ENCODE measurements around the gene TCF23. TPM values are rescaled to one million over a fixed set of nuclear protein-coding genes. Genes with fewer than 3 reads are reported as not detected.

The TCF23 gene
- total and polyA plus RNA-seq, 2 experiments from 2014 or later = not detected

- H3K36me3 ChIP-seq = peaks cover 7% of the 10 kb centered on the region
- TF ChIP-seq, protein P1, sequence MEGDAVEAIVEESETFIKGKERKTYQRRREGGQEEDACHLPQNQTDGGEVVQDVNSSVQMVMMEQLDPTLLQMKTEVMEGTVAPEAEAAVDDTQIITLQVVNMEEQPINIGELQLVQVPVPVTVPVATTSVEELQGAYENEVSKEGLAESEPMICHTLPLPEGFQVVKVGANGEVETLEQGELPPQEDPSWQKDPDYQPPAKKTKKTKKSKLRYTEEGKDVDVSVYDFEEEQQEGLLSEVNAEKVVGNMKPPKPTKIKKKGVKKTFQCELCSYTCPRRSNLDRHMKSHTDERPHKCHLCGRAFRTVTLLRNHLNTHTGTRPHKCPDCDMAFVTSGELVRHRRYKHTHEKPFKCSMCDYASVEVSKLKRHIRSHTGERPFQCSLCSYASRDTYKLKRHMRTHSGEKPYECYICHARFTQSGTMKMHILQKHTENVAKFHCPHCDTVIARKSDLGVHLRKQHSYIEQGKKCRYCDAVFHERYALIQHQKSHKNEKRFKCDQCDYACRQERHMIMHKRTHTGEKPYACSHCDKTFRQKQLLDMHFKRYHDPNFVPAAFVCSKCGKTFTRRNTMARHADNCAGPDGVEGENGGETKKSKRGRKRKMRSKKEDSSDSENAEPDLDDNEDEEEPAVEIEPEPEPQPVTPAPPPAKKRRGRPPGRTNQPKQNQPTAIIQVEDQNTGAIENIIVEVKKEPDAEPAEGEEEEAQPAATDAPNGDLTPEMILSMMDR (IDR thresholded peaks at IDR 0.05; ENCODE audit: low read depth, low read length) = no peak
- no peaks in the 10 kb centered on the region for H3K4me1 ChIP-seq (ENCODE audit: low read depth)
- DNase-seq (ENCODE audit: low read depth in 1 of 2, low spot score in 1 of 2) = no peak
- no peak overlapping the region for H3K27ac ChIP-seq
- H3K9me3 ChIP-seq (ENCODE audit: low read depth) = no peaks in the 10 kb centered on the region
- H3K4me3 ChIP-seq = no peak overlapping the region
- H3K27me3 ChIP-seq = no peaks in the 10 kb centered on the region
Observed at GRCh38 chr2:27199241-27199640, 50.4 kb downstream of the TCF23 start.

- no peak overlapping the region for H3K4me3 ChIP-seq
- TF ChIP-seq, protein P1 (IDR thresholded peaks at IDR 0.05; ENCODE audit: low read depth, low read length) = no peak
- no peaks in the 10 kb centered on the region for H3K27me3 ChIP-seq
- H3K36me3 ChIP-seq = peaks cover 12% of the 10 kb centered on the region
- no peak overlapping the region for H3K27ac ChIP-seq
- no peaks in the 10 kb centered on the region for H3K4me1 ChIP-seq (ENCODE audit: low read depth)
- DNase-seq (ENCODE audit: low read depth in 1 of 2, low spot score in 1 of 2) = no peak
- no peaks in the 10 kb centered on the region for H3K9me3 ChIP-seq (ENCODE audit: low read depth)
Observed at GRCh38 chr2:27201675-27202074, 52.9 kb downstream of the TCF23 start.

- TF ChIP-seq, protein P1 (IDR thresholded peaks at IDR 0.05; ENCODE audit: low read depth, low read length) = no peak
- no peaks in the 10 kb centered on the region for H3K27me3 ChIP-seq
- H3K36me3 ChIP-seq = peaks cover 12% of the 10 kb centered on the region
- H3K27ac ChIP-seq = no peak overlapping the region
- H3K9me3 ChIP-seq (ENCODE audit: low read depth) = no peaks in the 10 kb centered on the region
- H3K4me1 ChIP-seq (ENCODE audit: low read depth) = no peaks in the 10 kb centered on the region
- no peak overlapping the region for H3K4me3 ChIP-seq
- DNase-seq (ENCODE audit: low read depth in 1 of 2, low spot score in 1 of 2) = peak in 1 of 2 donors; percentile 55
Observed at GRCh38 chr2:27202854-27203253, 54.0 kb downstream of the TCF23 start.

DNA sequence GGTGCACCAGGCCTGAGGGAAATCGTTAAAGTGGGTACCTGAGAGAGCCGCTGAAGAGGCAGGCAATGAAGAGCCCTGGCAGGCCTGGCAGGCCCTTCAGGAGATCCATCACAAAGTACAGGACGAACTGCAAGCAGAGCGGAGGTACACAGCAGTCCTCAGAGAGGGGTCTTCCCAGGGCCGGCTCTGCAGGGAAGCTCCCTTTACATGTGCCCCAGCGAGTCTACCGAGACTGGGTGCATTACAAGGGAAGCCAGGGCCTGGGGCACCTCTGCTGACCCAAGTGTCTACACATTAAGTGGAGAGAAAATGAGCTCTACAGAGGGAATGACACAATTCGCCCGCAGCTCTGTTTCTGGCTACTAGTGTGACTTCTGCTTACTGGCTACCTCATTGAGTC lies 54.9 kb downstream of the TCF23 start:
- TF ChIP-seq, protein P1 (IDR thresholded peaks at IDR 0.05; ENCODE audit: low read depth, low read length) = no peak
- Histone ChIP-seq H3K36me3 (peaks cover 12% of the 10 kb centered on the region), H3K27me3 (no peaks in the 10 kb centered on the region), H3K27ac (no peak overlapping the region), H3K4me3 (no peak overlapping the region), H3K4me1 (ENCODE audit: low read depth) (no peaks in the 10 kb centered on the region), H3K9me3 (ENCODE audit: low read depth) (no peaks in the 10 kb centered on the region)
- DNase-seq (ENCODE audit: low read depth in 1 of 2, low spot score in 1 of 2) = no peak

DNA sequence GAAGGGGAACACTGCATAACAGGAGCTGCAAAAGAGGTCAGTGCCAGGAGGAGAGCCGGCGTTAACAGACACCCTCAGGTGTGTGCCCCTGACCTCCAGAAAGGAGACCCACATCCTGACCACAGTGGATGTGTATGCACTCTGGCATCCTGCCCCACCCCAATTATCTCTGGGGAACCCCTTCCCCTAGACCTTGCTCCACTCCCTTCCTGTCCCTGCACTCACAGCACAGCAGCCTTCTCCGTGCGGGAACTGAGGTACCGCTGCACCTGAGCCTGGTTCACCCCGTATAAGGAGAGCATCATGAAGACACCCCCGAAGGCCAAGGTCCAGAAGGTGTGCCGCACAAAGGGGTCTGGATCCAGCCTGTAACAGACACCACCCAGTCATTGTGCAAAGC lies 55.8 kb downstream of the TCF23 start:
- Histone ChIP-seq H3K9me3 (ENCODE audit: low read depth) (no peaks in the 10 kb centered on the region), H3K4me1 (ENCODE audit: low read depth) (no peaks in the 10 kb centered on the region), H3K36me3 (peaks cover 12% of the 10 kb centered on the region), H3K27ac (no peak overlapping the region), H3K27me3 (no peaks in the 10 kb centered on the region), H3K4me3 (no peak overlapping the region)
- no peak for DNase-seq (ENCODE audit: low read depth in 1 of 2, low spot score in 1 of 2)
- TF ChIP-seq, protein P1 (IDR thresholded peaks at IDR 0.05; ENCODE audit: low read depth, low read length) = no peak

DNA sequence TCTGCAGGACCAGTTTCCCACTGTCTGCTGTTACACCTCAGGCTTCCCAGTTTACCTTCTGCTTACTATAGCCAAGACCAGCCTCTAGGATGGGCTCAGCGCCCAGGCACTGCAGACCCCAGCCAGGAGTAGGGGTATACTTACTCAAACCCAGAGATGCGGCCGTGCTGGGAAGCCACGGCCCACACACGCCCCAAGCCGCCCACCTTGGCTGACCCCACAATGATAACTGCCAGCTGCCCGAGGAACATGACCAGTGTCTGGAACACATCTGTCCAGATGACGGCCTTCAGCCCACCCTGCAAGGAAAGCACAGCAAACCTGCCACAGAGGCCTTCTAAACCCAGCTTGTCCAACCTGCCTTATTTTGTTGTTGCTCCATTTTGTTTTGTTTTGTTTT lies 56.4 kb downstream of the TCF23 start:
- Histone ChIP-seq H3K4me3 (no peak overlapping the region), H3K27me3 (no peaks in the 10 kb centered on the region), H3K4me1 (ENCODE audit: low read depth) (no peaks in the 10 kb centered on the region), H3K27ac (no peak overlapping the region), H3K9me3 (ENCODE audit: low read depth) (no peaks in the 10 kb centered on the region), H3K36me3 (peaks cover 12% of the 10 kb centered on the region)
- TF ChIP-seq, protein P1 (IDR thresholded peaks at IDR 0.05; ENCODE audit: low read depth, low read length) = no peak
- no peak for DNase-seq (ENCODE audit: low read depth in 1 of 2, low spot score in 1 of 2)

Data from cardiac muscle cell (in vitro differentiated cells and primary cell).